CD4-positive, alpha-beta T cell treated with Interleukin-15 for 4 hours (primary cell): ENCODE results near the gene SLC25A29.
"Not testable (repeated sequence)": the region's sequence is repeated elsewhere in the genome, so short reads cannot be mapped to it uniquely, and the experiment has no call there.

ENCODE experiments used
- DNase-seq: peaks from one replicate; pipeline ENCODE4 v3.0.0-alpha.2; 2020; ENCODE audit warnings: low spot score

SLC25A29 gene

DNA sequence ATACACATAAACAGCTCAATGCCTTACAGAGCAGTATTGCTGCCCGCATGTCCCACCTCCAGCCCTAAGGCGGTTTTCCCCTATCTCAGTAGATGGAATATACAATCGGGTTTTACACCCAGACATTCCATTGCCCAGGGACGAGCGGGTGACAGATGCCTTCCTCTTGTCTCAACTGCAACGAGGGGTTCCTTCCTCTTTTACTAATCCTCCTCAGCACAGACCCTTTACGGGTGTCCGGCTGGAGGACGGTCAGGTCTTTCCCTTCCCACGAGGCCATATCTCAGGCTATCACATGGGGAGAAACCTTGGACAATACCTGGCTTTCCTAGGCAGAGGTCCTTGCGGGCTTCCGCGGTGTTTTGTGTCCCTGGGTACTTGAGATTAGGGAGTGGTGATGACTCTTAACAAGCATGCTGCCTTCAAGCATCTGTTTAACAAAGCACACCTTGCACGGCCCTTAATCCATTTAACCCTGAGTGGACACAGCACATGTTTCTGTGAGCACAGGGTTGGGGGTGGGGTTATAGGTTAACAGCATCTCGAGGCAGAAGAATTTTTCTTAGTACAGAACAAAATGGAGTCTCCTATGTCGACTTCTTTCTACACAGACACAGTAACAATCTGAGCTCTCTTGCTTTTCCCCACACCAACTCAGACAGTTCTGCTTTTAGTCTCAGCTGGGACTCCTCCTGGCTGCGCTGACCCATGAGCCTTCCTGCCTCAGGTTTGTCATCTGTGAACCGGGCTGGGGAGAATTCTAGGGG, 6.0 kb upstream of the SLC25A29 start:
- not testable (repeated sequence) for DNase-seq

DNA sequence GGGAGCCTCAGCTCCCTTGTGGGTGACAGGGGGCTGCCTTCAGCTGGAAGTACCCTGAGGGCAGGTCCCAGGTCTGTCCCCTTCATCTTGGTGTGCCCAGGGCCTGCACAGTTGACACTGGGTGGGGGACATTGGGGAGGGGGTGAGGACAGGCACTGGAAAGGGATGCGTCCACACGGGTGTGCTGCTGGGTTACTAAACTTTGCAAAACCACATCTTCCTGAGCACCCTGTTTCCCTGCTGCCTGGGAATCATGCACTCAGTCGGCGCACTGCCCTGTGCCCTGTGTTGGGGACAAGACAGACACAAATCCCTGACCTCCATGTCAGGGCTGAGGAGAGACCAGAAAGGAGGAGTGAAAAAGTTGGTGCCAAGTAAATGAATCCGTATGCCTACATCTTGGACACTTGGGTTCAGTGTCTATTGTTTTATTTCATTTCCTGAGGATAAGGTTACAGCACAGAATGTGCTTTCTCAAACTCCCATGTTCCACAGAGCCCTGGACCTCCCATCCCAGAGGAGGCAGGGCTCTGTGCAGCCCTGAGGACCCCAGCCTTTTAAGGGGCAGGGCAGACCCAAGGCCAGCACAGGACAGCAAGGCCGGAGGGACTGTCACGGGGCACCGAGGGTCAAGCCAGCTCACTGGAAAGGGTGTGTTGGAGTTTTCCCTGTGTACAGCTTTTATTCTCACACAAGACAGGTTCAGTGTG, 2.9 kb upstream of the SLC25A29 start:
- DNase-seq: no peak

DNA sequence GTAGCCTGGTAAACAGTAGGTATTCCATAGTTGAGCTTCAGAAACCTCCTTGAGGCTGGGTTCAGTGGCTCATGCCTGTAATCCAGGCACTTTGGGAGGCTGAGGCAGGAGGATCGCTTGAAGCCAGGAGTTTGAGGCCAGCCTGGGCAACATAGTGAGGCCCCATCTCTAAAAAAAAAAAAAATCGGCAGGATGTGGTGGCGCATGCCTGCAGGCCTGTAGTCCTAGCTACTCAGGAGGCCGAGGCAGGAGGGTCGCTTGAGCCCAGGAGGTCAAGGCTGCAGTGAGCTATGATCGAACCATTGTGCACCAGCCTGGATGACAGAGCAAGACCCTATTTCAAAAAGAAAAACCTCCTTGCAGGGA, 2.2 kb upstream of the SLC25A29 start:
- not testable (repeated sequence) for DNase-seq

DNA sequence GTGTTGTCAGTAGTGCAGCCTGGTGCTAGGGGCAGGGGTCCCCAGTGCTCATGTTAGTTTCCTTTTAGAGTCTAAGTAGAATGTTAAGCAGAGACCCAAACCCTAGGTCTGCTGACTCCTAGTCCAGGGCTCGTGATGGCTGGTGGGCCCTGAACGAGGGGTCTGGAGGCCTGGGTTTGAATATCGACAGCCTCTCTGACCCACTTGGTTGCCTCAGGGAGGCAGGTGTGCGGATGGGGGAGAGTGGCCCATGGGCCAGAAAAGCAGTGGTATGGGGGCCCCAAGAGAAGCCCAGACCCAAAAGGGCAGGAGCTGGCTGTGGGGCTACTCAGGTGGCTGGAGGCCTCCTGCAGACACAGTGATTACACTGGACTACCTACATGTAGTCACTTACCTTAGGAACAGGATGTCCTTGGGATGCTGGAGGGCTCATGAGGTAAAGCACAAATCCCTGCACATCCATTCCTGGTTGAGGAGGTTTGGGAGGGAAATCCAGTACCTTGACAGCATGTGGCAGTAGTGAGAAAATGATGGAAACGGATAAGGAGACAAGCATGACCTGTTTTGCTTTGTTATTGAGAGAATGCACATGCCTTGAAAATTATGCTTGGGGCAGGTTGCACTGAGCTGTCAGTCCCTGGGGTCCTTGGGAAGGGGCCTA, 1.7 kb upstream of the SLC25A29 start:
- DNase-seq: no peak

DNA sequence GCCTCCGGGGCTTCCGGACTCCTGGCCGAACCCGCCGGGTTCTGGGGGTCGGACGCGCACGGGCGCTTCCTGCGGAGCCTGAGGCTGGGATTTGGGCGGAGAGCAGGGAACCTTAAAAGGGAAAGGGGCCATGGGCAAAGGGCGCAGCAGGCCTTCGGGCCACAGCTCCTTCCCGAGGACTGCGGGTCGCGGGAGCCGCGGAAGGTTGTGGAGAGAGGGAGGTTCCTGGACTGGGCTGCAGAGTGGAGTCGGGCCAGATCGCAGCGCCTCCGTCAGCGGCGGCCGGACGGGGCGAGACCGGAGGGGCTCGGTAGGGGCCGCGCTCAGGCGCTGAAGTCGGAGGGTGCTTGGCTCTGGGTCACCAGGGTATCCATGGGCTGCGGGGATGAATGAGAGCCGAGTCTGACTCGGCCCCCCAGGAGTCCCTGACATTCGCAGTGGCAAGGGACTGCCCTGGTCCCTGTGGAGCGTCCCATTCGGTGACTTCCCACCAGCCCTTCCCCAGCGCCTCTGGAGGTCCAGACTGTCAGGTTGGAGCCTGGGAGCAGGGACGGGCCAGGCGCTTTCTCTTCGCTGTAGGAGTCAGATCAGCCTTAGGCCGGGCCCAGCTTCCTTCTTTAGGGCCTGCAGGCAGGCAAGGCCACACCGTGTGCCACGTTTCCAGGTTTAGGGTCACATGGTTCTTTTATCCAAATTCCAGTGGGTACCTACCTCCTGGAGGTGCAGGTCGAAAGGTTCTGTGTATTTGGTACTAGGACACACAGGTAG, 938 bp upstream of the SLC25A29 start:
- DNase-seq: no peak

DNA sequence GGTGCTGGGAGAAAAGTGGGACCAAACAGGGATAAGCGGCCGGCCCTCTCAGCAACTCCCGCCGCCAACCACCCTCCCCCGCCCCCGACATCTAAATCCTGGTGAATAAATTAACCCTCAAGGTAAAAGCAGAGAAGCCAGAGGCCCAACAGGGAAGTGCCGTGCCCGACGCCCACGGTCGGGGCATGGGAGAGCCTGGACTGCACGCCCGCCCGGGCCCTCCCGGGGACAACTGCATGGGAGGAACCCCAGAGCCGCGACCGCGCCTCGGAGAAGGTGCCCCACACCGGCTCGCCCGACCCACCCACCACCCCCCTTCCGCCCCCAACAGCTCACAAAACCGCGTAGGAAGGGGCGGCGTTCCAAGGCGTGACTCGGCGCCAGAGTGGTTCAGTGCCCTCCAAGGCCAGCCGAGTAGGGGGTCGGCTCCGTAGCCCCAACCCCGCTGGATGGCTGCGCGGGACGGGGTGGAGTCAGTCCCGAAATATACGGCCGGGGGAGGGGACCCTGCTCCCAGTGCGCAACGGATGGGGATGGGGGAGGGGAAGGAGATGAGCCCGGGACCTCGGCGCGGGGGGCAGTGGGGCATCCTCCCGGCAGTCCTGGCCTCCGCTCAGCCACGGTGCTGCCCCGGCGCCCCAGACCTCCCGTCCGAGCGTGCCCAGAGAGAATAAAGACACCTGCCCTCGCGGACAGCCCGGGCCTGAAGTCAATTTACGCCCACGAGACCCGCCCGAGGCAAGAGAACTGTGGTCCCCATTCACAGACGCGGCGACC, 732 bp downstream of the SLC25A29 start:
- peak; percentile 43 for DNase-seq

DNA sequence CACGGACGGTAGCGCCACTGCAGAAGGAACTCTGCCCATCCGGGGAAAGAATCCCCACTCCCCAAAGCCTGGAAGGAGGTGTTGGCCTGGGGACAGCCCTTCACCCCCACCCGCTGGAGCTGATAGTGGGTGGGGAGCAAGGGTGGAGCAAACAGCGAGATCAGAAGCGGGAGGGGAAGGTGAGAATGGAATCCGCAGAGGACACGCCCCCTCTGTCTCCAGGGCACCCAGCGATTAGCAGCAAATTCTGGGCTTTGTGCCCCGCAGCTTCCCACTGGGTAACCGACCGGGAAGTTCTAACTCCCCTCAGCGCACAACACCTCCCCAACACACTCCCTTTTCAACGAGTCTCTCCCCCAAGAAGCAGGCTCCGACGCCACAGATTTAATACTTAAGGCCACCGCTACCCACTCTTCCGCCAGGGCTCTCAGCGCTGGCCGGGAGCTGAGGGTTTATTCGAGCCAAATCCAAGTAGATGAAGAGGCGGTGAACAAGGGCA, 1.4 kb downstream of the SLC25A29 start:
- no peak for DNase-seq

DNA sequence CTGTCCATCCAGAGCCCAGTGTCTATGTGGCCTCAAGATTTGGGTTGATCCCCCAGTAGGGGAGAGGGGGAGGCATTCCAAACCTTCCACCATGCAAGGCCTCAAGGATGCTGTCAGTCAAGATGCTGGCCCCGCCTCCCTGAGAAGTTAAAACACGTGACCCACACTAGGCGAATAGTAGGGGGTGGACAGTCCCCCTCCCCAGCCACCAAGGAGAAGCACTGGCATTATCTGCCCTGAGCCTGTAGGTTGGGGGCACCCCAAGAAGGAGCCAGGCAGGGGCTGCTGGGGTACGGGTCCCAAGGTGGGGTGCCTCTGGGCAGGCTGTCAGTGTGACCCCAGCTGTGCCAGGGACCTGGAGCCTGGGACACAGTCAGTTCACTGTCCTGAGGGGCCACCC, 2.3 kb downstream of the SLC25A29 start:
- DNase-seq: no peak

DNA sequence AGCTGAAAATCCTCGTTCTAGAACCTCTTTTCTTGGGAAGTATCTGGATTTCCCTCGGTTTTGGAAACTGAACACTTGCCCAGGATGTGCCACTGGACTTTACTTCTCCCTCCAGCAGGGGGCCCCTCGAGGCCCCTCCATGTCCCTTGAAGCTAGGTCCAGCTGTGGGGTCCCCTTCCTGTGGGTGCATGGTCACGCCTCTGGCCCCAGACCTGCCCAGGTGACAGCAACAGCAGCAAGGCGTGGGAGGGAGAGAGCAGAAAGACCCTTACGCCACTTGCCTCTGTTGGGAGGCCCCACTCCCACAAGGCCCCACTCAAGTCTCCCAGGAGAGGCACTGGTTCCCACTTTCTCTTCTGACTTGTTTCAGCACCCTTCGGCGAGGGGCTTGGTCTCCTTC, 3.1 kb downstream of the SLC25A29 start:
- DNase-seq: no peak

DNA sequence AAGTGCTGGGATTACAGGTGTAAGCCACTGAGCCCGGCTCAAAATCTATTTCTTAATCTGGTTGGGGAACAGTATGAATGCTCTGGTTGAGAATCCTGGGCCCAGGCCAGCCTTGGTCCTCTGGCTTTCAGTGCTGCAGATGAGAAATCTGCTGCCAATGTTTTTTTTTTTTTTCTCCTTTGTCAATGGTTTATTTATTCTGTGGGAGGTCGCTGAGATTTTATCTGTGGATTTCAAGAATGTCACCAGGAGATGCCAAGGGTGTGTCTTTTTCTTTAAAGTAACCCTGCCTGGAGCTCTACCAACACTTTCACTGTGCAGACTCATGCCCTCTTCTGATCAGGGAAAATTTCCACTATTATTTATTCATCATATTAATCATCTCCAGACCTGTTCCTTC, 3.6 kb downstream of the SLC25A29 start:
- DNase-seq: no peak

DNA sequence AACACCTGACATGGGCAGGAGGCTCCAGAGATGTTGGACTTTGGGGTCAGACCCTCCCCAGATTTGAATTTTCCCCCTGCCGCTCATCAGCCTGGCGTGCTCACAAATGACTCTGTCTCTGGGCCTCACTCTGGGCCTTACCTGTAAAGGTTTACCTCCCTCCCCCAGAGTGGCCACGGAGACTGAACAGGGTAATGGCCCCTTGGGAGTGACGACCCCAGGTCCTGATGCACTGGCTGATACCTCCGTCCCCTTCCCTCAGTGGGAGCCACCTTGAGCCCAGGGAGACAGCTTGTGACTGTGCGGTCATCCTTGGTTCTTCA, 7.0 kb downstream of the SLC25A29 start:
- no peak for DNase-seq

DNA sequence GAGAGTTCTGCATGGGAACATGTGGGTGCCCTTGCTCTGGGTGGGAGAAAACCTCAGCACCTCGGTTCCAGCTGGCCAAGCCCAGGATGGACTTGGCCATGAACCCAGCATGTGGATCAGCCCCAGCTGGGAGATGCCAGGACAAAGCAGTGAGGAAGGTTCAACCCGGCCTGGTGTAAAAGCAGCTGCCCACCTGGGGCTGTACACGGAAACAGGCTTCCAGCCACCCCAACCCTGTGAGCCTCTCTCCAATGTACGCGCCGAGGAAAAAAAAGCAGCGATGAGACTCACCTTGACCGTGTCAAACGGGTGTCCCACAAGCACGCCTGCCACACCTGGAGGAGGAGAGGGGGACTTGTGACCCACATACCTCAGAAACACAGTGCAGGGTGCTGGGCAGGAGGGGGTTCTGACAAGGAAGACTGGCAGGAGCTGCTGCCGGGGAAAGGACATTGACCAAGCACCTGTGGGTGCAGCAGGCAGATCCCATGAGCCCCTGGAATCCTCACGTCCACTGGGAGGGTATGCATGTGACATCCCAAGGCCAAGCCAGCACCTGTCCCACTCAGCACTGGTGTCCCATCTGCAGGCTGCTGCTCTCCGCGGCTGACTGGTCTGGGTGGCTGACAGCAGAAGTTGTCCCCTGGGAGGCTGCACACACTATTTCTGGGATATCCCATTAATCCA, 7.5 kb downstream of the SLC25A29 start:
- DNase-seq: no peak

DNA sequence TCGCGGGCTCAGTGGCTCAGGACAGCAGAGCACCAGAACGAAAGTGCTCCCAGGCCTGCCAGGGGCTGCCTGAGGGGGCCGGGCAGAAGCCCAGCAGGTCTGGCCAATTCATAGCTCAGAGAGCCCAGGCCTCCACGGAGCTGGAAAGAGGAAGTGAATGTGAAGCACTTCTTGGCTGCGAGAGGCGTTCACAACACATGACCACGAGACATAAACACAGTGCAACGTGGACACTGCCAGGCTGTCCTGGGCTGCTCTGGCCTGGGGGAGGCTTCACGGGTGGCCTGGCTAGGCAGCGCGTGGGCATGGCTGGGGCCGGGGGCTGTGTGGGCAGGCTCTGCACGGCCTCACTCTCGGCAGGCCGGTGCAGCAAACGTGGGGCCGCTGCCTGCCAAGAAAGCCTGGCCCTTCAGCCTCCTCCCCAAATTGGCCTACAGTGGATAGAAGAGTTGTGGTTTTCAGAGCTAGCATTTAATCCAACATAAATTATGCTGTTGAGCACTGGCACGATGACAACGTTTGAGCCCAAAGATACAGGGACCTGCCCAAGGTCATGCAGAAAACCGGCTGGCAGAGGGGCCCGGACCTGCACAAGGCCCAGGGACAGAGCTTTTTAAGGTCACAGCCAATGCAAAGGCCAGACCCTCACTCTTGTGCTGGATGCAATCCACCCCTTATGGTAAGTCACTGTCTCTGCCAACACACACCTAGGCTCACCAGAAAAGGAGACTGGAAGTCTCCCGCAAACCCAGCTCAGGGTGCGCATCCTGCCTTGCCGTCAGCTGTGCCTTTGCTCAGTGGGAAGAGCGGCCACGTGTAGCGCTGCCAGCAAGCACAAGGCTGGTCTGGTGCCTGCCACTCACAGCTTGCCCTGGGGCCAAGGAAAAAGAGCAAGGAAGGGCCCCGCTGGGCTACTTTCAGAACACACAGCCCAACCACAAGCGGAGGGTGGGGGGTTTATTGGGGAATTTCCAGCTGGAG, 8.6 kb downstream of the SLC25A29 start:
- DNase-seq: no peak

DNA sequence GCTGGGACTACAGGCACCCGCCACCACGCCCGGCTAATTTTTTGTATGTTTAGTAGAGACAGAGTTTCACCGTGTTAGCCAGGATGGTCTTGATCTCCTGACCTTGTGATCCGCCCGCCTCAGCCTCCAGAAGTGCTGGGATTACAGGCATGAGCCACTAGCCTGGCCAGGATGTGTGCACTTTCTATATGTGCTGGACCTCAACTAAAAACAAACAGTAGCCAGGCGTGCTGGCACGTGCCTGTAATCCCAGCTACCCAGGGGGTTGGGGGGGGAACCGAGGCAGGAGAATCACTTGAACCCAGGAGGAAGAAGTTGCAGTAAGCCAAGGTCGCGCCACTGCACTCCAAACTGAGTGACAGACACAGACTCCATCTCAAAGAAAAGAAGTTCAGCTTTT, 9.5 kb downstream of the SLC25A29 start:
- DNase-seq: not testable (repeated sequence)

DNA sequence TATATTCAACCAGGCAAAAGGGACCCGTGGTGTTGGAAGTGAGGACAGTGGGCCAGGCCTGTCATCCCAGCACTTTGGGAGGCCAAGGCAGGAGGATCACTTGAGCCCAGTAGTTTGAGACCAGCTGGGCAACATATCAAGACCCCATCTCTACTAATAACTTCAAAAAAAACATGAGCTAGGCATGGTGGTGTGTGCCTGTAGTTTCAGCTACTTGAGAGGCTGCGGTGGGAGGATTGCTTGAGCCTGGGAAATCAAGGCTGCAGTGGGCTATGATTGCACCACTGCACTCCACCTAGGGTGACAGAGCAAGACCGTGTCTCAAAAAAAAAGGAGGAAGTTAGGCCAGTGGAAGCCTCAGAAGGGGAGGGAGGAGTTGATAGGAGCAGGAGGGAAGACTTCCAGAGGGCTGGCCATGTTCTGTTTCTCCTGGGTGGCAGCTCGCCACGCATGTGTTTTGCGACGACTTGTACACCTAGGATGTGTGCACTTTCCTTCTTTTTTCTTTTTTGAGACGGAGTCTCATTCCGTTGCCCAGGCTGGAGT, 10.1 kb downstream of the SLC25A29 start:
- DNase-seq: no peak

DNA sequence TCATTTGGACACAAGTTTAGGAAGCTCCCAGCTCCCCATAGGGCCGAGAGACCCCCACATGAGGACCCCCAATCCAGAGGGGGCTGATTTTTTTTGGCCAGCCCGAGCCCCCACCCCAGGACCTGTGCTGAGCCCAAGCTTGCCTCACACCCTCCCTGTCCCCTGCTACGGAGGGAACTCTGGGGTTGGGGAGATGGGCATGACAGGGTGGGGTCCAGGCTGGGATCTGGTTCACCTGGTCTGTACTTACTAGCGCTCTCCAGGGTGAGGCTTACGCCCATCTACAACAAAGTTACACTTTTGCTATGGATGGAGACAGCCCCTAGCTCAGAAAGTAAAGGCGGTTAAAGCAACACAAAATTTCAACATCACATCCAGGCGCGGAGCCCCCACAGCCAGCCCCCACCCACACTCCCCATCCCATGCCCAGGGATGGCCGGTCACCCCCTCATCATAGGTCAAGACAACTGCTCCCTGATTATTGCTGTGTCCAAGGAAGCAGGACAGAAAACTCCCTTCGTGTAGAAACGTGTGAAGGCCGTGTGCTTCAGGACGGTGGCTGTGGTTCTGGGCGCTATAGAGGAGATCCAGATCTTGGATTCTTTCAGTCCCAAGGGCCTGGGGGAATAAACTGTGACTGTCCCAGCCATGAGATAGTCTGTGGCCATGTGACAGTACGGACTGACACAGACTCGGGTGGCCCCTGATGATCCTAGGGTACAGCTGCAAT, 10.7 kb downstream of the SLC25A29 start:
- DNase-seq: no peak

DNA sequence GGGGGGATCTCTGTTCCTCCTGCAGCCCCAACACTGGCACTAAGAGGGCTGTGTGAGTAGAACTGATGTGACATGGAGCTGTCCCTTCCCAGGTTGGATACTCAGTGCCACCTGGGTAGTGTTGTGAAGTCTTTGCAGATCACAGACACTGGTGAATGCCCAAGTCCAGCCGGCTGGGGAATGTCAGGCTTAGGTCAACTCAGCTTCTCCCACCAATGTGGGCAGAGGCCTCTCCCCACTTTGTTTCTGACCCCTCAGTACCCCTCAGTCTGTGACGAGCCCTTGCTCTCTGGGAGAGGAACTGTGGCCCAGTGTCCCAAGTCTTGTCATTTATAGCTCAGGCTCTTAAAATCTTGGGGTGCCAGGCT, 11.3 kb downstream of the SLC25A29 start:
- no peak for DNase-seq

DNA sequence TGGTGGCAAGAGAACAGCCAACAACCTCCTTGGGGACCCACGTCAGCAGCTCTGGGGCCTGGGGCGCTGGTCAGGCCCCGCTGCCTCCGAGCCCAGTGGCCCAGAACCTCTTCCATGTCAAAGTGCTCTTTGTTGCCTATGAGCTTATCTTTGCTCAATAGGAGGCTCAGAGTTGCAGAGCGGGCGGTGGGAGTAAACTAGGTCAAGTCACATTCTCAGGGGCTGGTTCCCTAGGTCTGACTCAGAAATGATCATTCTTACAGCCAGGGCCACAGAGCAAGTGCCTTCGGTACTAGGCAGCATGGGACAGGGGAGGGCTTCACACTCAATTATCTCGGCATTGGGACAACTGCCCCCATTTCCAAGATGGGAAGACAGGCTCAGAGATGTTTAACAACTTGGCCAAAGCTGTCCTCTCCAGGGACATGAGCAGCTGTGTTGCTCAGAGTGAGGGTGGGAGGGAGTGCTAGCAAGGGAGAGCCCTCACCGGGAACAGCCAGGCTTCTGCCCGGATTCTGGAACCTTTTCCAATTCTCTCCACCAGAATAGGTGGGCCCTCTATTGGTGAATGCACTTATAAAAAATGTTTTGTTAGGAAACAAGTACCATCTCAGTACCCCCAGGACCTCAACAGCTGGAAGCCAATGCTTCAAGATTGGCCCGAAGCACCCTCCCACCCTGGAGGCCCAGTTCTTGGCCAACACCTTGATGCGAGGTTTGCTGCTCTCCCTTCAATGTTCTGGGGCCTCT, 11.9 kb downstream of the SLC25A29 start:
- no peak for DNase-seq
